AG09319 (cell line): ENCODE data around the gene WARS2.

ENCODE experiments used
- DNase-seq: peaks from one replicate; pipeline ENCODE4 v3.0.0-alpha.2; 2010; ENCODE audit warnings: low read depth; ENCODE audit errors: extremely low read depth
- TF ChIP-seq, protein P1 (sequence below): IDR thresholded peaks from 2 replicates; pipeline ENCODE4 v1.5.1; 2011; ENCODE audit warnings: low read depth, mild to moderate bottlenecking, inconsistent platforms, low read length, moderate library complexity

Gene WARS2

DNA sequence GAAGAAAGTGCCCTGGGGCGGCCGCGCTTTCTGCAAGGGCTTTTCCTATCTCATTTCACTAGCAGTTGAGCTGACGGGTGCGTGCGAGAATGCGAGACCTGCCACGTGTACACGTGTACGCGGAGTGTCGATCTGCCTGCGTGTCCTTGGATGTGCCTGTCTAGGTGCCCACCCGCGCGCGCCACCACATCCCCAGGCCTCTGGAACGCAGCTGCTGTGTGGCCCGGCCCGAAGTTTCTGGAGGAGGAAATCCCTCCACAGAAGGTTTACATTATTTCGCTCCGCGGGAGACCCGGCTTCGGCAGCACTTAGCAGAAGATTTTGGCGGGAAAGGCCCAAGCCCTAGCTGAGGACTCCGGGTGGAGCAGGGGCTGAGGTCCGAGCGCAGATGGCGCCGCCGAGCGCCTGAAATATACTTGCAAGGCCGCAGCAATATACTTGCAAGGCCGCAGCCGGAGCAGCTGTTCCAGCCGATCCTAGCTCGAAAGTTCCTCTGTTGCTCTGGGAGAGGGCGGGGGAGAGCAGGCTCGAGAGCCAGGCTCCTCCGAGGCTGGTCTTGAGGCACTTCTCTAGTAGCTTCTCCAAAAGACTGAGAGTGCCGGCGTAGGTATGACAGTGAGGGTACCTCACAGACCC lies 156.2 kb downstream of the WARS2 start:
- TF ChIP-seq, protein P1, sequence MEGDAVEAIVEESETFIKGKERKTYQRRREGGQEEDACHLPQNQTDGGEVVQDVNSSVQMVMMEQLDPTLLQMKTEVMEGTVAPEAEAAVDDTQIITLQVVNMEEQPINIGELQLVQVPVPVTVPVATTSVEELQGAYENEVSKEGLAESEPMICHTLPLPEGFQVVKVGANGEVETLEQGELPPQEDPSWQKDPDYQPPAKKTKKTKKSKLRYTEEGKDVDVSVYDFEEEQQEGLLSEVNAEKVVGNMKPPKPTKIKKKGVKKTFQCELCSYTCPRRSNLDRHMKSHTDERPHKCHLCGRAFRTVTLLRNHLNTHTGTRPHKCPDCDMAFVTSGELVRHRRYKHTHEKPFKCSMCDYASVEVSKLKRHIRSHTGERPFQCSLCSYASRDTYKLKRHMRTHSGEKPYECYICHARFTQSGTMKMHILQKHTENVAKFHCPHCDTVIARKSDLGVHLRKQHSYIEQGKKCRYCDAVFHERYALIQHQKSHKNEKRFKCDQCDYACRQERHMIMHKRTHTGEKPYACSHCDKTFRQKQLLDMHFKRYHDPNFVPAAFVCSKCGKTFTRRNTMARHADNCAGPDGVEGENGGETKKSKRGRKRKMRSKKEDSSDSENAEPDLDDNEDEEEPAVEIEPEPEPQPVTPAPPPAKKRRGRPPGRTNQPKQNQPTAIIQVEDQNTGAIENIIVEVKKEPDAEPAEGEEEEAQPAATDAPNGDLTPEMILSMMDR, result no peak
- DNase-seq, result no peak

DNA sequence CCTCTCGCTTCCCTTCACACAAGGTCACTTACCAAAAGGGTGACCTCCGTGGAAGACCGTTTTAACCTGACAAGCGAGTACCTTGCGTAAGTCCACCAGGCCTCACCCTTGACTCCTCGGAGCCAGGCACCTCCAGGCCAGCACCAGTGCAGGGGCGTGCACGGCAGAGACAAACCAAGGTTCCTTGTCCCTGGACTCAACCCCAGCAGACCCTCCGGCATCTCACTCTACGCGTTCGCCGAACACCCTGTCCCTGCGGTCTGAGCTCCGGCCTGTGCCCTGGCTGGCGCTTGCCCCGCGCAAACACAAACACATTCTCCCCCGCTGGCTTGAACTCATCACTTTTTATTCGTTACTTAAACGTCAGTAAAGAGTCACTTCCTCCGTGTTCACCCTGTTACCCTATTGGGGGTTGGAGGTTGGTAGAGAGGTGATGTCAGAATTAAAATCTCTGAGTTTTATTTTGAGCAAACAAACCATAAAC lies 156.9 kb downstream of the WARS2 start:
- DNase-seq, result no peak
- TF ChIP-seq, protein P1, result no peak

DNA sequence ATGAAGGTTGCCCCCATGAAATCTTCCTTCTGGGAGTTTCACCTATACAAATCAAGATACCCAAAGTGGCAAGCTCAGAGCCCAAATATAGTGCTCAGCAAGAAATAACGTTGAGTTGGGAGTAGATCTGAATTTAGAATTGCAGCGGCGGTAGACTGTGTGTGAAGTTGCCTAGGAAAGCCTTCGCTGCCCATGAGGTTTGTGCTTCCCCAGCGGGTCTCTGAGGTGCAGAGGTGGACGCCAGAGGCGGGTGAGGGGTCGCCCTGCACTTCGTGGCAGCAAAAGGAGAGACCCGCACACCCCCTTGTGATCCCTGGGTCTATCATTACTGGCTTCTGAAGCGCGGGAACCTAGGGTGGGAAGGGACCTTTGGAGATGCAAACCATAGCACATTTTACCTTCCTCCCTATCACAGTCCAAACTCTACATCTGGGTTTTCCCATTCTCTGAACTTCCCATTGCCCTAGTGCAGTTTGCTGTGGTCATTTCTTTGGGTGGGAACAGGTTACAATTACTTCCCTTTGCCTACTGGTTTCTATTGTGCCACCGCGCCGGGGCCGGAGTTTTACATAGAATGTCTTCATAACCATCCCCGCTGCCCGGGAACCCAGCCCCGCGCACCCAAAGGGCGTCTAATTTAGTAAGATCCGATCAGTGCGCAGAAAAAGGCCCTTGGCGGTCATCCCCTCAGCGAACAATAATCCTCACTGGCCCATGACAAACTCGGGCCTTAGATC lies 157.5 kb downstream of the WARS2 start:
- TF ChIP-seq, protein P1, result no peak
- no peak for DNase-seq

DNA sequence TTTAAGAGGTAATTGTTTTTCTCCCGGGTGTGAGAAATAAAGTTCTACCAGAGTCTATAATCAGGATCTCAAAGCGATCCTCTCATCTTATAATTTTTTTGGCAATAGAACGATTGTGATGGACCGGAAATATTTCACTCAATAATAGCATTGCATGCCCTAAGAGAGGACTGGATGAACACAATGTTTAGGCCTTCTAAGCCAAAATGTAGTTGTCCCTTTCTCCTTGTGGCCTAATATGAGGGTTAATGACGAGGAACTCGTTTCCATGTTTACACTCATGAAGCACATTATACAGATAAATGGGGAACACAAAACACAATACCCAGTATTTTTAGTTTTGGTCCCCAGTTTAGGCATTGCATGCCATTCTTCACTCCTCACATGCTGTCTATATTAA lies 158.2 kb downstream of the WARS2 start:
- no peak for DNase-seq
- TF ChIP-seq, protein P1, result no peak

DNA sequence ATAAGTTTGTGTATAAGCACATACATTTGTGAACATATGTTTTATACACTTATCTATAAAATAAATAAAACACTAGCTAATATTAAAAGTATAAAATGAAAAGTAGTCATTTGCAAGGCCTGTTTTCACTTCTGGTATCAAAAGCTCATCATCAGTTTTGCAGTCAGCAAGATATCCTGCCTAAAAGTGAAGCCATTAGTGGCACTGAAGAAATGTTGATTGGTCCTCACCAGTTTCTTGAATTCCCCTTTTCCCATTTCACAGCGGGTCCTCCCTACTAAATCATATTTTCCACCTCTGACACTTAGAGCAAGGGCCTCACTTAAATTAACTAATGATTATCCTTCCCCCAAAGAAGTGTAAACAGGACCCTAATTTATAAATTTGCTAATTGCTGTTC lies 159.0 kb downstream of the WARS2 start:
- TF ChIP-seq, protein P1, result no peak
- DNase-seq, result no peak
